H1 (cell line): Measurements from ENCODE around the gene NCOA1. TPM values are rescaled to one million over a fixed set of nuclear protein-coding genes. Genes with fewer than 3 reads are reported as not detected.

ENCODE experiments used
- CTCF ChIA-PET: fragments of 300-600 bp; sonication (Branson Sonifier 250); formaldehyde crosslinking; loops from one replicate; lab custom pipeline; 2021; ENCODE audit not compliant: partially characterized antibody; lab: Charles Lee
- POLR2A ChIA-PET: fragments of 300-600 bp; sonication (Branson Sonifier 250); formaldehyde crosslinking; loops from one replicate; lab custom pipeline; 2021; ENCODE audit warnings: inconsistent platforms; ENCODE audit not compliant: partially characterized antibody; lab: Charles Lee
- DNase-seq, 2 experiments: peaks; one replicate each; pipeline versions ENCODE4 v3.0.0 to v3.0.0-alpha.2; 2010 to 2022; ENCODE audit warnings: low spot score in 2 of 2, low read depth in 1 of 2, mixed read lengths in 1 of 2
- FAIRE-seq: peaks from 2 replicates; lab custom pipeline; 2011; peaks lifted over from hg19 to GRCh38; lab: Jason Lieb, UNC
- H2AFZ ChIP-seq: 2 replicates; pipeline ENCODE4 v1.8.1; 2012; ENCODE audit warnings: low read length, inconsistent platforms
- H2AK5ac ChIP-seq: 2 replicates; pipeline ENCODE4 v1.6.1; 2013; ENCODE audit warnings: low read depth, low read length
- H2BK120ac ChIP-seq: replicated peaks from 2 replicates; pipeline ENCODE3; 2013; ENCODE audit warnings: low read depth, low read length, inconsistent platforms
- H2BK12ac ChIP-seq: 2 replicates; pipeline ENCODE4 v1.6.1; 2013; ENCODE audit warnings: low read depth, low read length
- H2BK15ac ChIP-seq: 2 replicates; pipeline ENCODE4 v1.6.1; 2013; ENCODE audit warnings: low read length
- H2BK20ac ChIP-seq: 2 replicates; pipeline ENCODE4 v1.6.1; 2013; ENCODE audit warnings: low read length
- H2BK5ac ChIP-seq: 2 replicates; pipeline ENCODE4 v1.6.1; 2013; ENCODE audit warnings: low read depth, low read length
- H3K14ac ChIP-seq: 2 replicates; pipeline ENCODE4 v1.6.1; 2013; ENCODE audit warnings: inconsistent platforms; ENCODE audit not compliant: insufficient read length
- H3K18ac ChIP-seq: 2 replicates; pipeline ENCODE4 v1.6.1; 2013; ENCODE audit warnings: low read length; ENCODE audit errors: extremely low read depth
- H3K23ac ChIP-seq: 2 replicates; pipeline ENCODE4 v1.6.1; 2013; ENCODE audit warnings: inconsistent platforms; ENCODE audit not compliant: insufficient read length
- H3K23me2 ChIP-seq: 2 replicates; pipeline ENCODE4 v1.6.1; 2013; ENCODE audit warnings: low read depth, low read length
- H3K27ac ChIP-seq: 2 replicates; pipeline ENCODE4 v1.6.1; 2011; ENCODE audit warnings: low read depth, low read length, inconsistent platforms
- H3K27me3 ChIP-seq, 4 experiments: replicated peaks in 1 of 4; 1 replicate in 1 of 4; 2 replicates in 3 of 4; pipeline versions ENCODE4 v1.6.1 to v1.8.1; 2011 to 2013; ENCODE audit warnings: low read length in 3 of 4, mild to moderate bottlenecking in 3 of 4, inconsistent platforms in 2 of 4, mixed read lengths in 2 of 4, moderate library complexity in 1 of 4; ENCODE audit not compliant: control insufficient read depth in 3 of 4, insufficient read depth in 3 of 4; ENCODE audit errors: extremely low read depth in 1 of 4
- H3K36me3 ChIP-seq, 4 experiments: 2 replicates each; pipeline versions ENCODE4 v1.6.1 to v1.8.1; 2011 to 2013; ENCODE audit warnings: mild to moderate bottlenecking in 4 of 4, low read length in 3 of 4, moderate library complexity in 2 of 4, control low read depth in 1 of 4, inconsistent platforms in 1 of 4; ENCODE audit not compliant: insufficient read depth in 4 of 4, control insufficient read depth in 2 of 4
- H3K4ac ChIP-seq: replicated peaks from 2 replicates; pipeline ENCODE3; 2013; ENCODE audit warnings: low read length, low read depth, mixed read lengths, inconsistent platforms; ENCODE audit not compliant: insufficient read length
- H3K4me1 ChIP-seq, 4 experiments: replicated peaks in 1 of 4; 1 replicate in 1 of 4; 2 replicates in 3 of 4; pipeline versions ENCODE4 v1.6.1 to v1.8.1; 2011 to 2013; ENCODE audit warnings: low read length in 3 of 4, inconsistent platforms in 2 of 4, mixed read lengths in 1 of 4; ENCODE audit not compliant: insufficient read depth in 4 of 4, control insufficient read depth in 3 of 4
- H3K4me2 ChIP-seq, 2 experiments: 2 replicates each; pipeline versions ENCODE4 v1.6.1 to v1.8.1; 2011 to 2013; ENCODE audit warnings: low read depth in 2 of 2, low read length in 2 of 2, control low read depth in 1 of 2, inconsistent platforms in 1 of 2, mild to moderate bottlenecking in 1 of 2; ENCODE audit not compliant: insufficient read depth in 1 of 2
- H3K4me3 ChIP-seq, 4 experiments: fragments of 200-600, 300-600 bp in 1 of 4; sonication (generic), shearing (Covaris generic), sonication (Bioruptor Twin) in 1 of 4; 2 replicates each; pipeline versions ENCODE4 v1.5.1 to v1.8.1; 2011 to 2016; ENCODE audit warnings: low read length in 4 of 4, low read depth in 3 of 4, control low read depth in 2 of 4, inconsistent platforms in 2 of 4, mild to moderate bottlenecking in 2 of 4, mixed read lengths in 1 of 4, moderate library complexity in 1 of 4; ENCODE audit not compliant: insufficient read depth in 2 of 4; ENCODE audit errors: extremely low read depth in 1 of 4
- H3K56ac ChIP-seq: replicated peaks from 2 replicates; pipeline ENCODE3; 2013; ENCODE audit warnings: low read depth, mild to moderate bottlenecking, mixed read lengths, low read length, inconsistent platforms; ENCODE audit not compliant: insufficient read length
- H3K79me1 ChIP-seq: 2 replicates; pipeline ENCODE4 v1.6.1; 2013; ENCODE audit warnings: low read depth, low read length, control low read depth
- H3K79me2 ChIP-seq, 2 experiments: 2 replicates each; pipeline versions ENCODE4 v1.6.1 to v1.8.1; 2012 to 2013; ENCODE audit warnings: low read length in 2 of 2, mild to moderate bottlenecking in 2 of 2, inconsistent platforms in 1 of 2; ENCODE audit not compliant: insufficient read depth in 2 of 2, control insufficient read depth in 1 of 2
- H3K9ac ChIP-seq, 4 experiments: replicated peaks in 1 of 4; 1 replicate in 1 of 4; 2 replicates in 3 of 4; pipeline versions ENCODE4 v1.6.1 to v1.8.1; 2011 to 2013; ENCODE audit warnings: low read depth in 3 of 4, low read length in 3 of 4, control low read depth in 2 of 4, mild to moderate bottlenecking in 2 of 4, moderate library complexity in 2 of 4, inconsistent platforms in 1 of 4; ENCODE audit errors: extremely low read depth in 1 of 4
- H3K9me3 ChIP-seq, 2 experiments: 2 replicates each; pipeline versions ENCODE4 v1.6.1 to v1.8.1; 2012 to 2013; ENCODE audit warnings: mild to moderate bottlenecking in 2 of 2, moderate library complexity in 2 of 2, control low read depth in 1 of 2, inconsistent platforms in 1 of 2, low read depth in 1 of 2, low read length in 1 of 2, mixed read lengths in 1 of 2; ENCODE audit not compliant: insufficient read depth in 2 of 2
- H4K20me1 ChIP-seq, 2 experiments: replicated peaks in 1 of 2; 2 replicates each; pipeline versions ENCODE3 to v1.8.1; 2011 to 2013; ENCODE audit warnings: inconsistent platforms in 2 of 2, low read length in 2 of 2, mild to moderate bottlenecking in 1 of 2; ENCODE audit not compliant: insufficient read depth in 2 of 2, control insufficient read depth in 1 of 2
- H4K5ac ChIP-seq: 2 replicates; pipeline ENCODE4 v1.6.1; 2013; ENCODE audit warnings: low read length, low read depth, mixed read lengths, inconsistent platforms; ENCODE audit not compliant: insufficient read length
- H4K8ac ChIP-seq: 2 replicates; pipeline ENCODE4 v1.8.0; 2013; ENCODE audit warnings: mild to moderate bottlenecking, moderate library complexity, low read length, inconsistent platforms; ENCODE audit not compliant: insufficient read depth; ENCODE audit errors: extremely low read depth
- H4K91ac ChIP-seq: replicated peaks from 2 replicates; pipeline ENCODE3; 2013; ENCODE audit warnings: low read length, mixed read lengths, inconsistent platforms; ENCODE audit not compliant: insufficient read length
- KDM4A ChIP-seq: IDR thresholded peaks from one replicate; pipeline ENCODE4 v1.7.1; 2012; ENCODE audit warnings: low read depth, mild to moderate bottlenecking, moderate library complexity, low read length, inconsistent platforms; ENCODE audit not compliant: severe bottlenecking
- KDM5A ChIP-seq: fragments of 200-600 bp; IDR thresholded peaks from 2 replicates; pipeline ENCODE4 v1.7.1; 2012; ENCODE audit warnings: mild to moderate bottlenecking, low read length, inconsistent platforms, mixed read lengths
- SAP30 ChIP-seq: fragments of 300-600 bp; sonication (generic); IDR thresholded peaks from 2 replicates; pipeline ENCODE4 v1.7.1; 2012; ENCODE audit warnings: low read length, moderate library complexity, mild to moderate bottlenecking, inconsistent platforms; ENCODE audit not compliant: insufficient read depth, insufficient replicate concordance
- SUZ12 ChIP-seq: fragments of 200-600 bp; sonication (generic); IDR thresholded peaks from 2 replicates; pipeline ENCODE4 v1.6.1; 2012; ENCODE audit warnings: mild to moderate bottlenecking, inconsistent platforms, low read length, moderate library complexity, mixed read lengths
- YY1 ChIP-seq: IDR thresholded peaks from 2 replicates; pipeline ENCODE4 v1.6.1; 2011; ENCODE audit warnings: low read depth, mild to moderate bottlenecking, low read length
- WGBS, 2 experiments: shearing (Covaris generic) in 1 of 2; methylation state at CpG; one replicate each; pipeline versions ENCODE4 v1.1.6 to v1.1.7; 2013 to 2015; ENCODE audit warnings: low lambda C conversion rate in 2 of 2, mixed read lengths in 2 of 2, inconsistent platforms in 1 of 2, low coverage in 1 of 2, missing lambda C conversion rate in 1 of 2; ENCODE audit not compliant: insufficient replicate concordance in 2 of 2, insufficient coverage in 1 of 2, insufficient read length in 1 of 2; ENCODE audit errors: extremely low coverage in 1 of 2, missing lambda C conversion rate in 1 of 2; 5-methylcytosine and 5-hydroxymethylcytosine counted together
- polyA plus RNA-seq, 7 experiments: library from polyadenylated mRNA; depleted of rRNA in 3 of 7; stranded (reverse) in 5 of 7; unstranded in 2 of 7; fragments of >200 nt in 5 of 7; fragments of 200-250 nt in 2 of 7; gene quantifications; 1 replicate in 5 of 7; 2 replicates in 1 of 7; 4 replicates in 1 of 7; pipeline versions ENCODE4 v1.2.1 to v1.2.3, GENCODE V29; 2011 to 2013; ENCODE audit warnings: missing spikeins in 2 of 7, mixed read lengths in 2 of 7
- total RNA-seq: library from RNA; stranded (reverse); fragmentation: NEBNext Ultra II Directional; extraction: Animal tissue kit (Norgen Biotek cat#: 25700); gene quantifications from 2 replicates; pipeline ENCODE4 v1.2.1, GENCODE V29; 2021

The NCOA1 gene
- total and polyA plus RNA-seq, 2 of the 8 experiments (the other 6 are each of a cell fraction or from before 2014, with no cell fraction given), result 12.8 to 17.9 TPM

- Histone ChIP-seq H3K27me3 (no peaks in the 10 kb centered on the region), H4K20me1 (no peaks in the 10 kb centered on the region), H2BK5ac (no peak overlapping the region), H3K79me1 (no peaks in the 10 kb centered on the region), H3K4ac (no peak overlapping the region), H4K8ac (no peak overlapping the region), H3K18ac (no peak overlapping the region), H3K4me3 (no peak overlapping the region), H3K79me2 (no peaks in the 10 kb centered on the region), H3K4me1 (peaks cover 0 to under 1% (median 0%) of the 10 kb centered on the region in 4 experiments; a peak in 1 of 7 replicates), H2BK12ac (no peak overlapping the region), H3K56ac (no peak overlapping the region), H3K23me2 (no peaks in the 10 kb centered on the region), H3K14ac (no peak overlapping the region), H3K9me3 (no peaks in the 10 kb centered on the region), H3K4me2 (no peak overlapping the region), H2BK15ac (no peak overlapping the region), H3K23ac (no peak overlapping the region), H3K9ac (no peak overlapping the region), H3K27ac (no peak overlapping the region), H4K91ac (no peak overlapping the region), H2BK20ac (no peak overlapping the region), H2BK120ac (no peak overlapping the region), H2AK5ac (no peak overlapping the region), H3K36me3 (no peaks in the 10 kb centered on the region), H4K5ac (no peak overlapping the region), H2AFZ (no peak overlapping the region)
- FAIRE-seq, result no peak
- POLR2A ChIA-PET, result no interaction called here
- CTCF ChIA-PET, result no interaction called here
- TF ChIP-seq KDM5A (no peak), SUZ12 (no peak), KDM4A (no peak), YY1 (no peak), SAP30 (no peak)
- DNase-seq, result no peak
- WGBS, 2 experiments, result 89% methylated on average over 4 of the region's 4 CpGs; no CpG with 5 or more reads in 1 of the 2 experiments
Observed at GRCh38 chr2:24697792-24698191, 206.7 kb downstream of the NCOA1 start.
